Neural progenitor cell (in vitro differentiated cells): ENCODE results near the gene NANOGP8. TPM values are rescaled to one million over a fixed set of nuclear protein-coding genes. Genes with fewer than 3 reads are reported as not detected.
A peak's percentile ranks its signal among the peaks of the same experiment; 100 is the strongest.

Experiments
- DNase-seq: peaks from one replicate; pipeline ENCODE4 v3.0.0-alpha.2; 2016; ENCODE audit warnings: low spot score
- H2AFZ ChIP-seq: fragments of 200-600 bp; sonication (generic); replicated peaks from 2 replicates; pipeline ENCODE4 v1.6.1; 2016; ENCODE audit warnings: antibody characterized with exemption
- H3F3A ChIP-seq: fragments of 200-600 bp; sonication (generic); 2 replicates; pipeline ENCODE4 v1.6.1; 2016; ENCODE audit warnings: antibody characterized with exemption, low read depth
- H3K27ac ChIP-seq: fragments of 200-600 bp; sonication (generic); 2 replicates; pipeline ENCODE4 v1.5.1; 2016; ENCODE audit warnings: mild to moderate bottlenecking
- H3K27me3 ChIP-seq: fragments of 200-600 bp; sonication (generic); 2 replicates; pipeline ENCODE4 v1.6.1; 2016; ENCODE audit warnings: mild to moderate bottlenecking, moderate library complexity
- H3K36me3 ChIP-seq: fragments of 200-600 bp; sonication (generic); 2 replicates; pipeline ENCODE4 v1.5.1; 2016
- H3K4me1 ChIP-seq: fragments of 200-600 bp; sonication (generic); 2 replicates; pipeline ENCODE4 v1.6.1; 2016; ENCODE audit warnings: mixed run types
- H3K4me2 ChIP-seq: fragments of 200-600 bp; sonication (generic); 2 replicates; pipeline ENCODE4 v1.6.1; 2016
- H3K4me3 ChIP-seq: fragments of 200-600 bp; sonication (generic); 2 replicates; pipeline ENCODE4 v1.5.1; 2016
- H3K79me2 ChIP-seq: fragments of 200-600 bp; sonication (generic); 2 replicates; pipeline ENCODE4 v1.6.1; 2016; ENCODE audit warnings: low read depth
- H3K9ac ChIP-seq: fragments of 200-600 bp; sonication (generic); 2 replicates; pipeline ENCODE4 v1.6.1; 2016
- H3K9me3 ChIP-seq: fragments of 200-600 bp; sonication (generic); 2 replicates; pipeline ENCODE4 v1.5.1; 2016; ENCODE audit warnings: low read depth
- H4K20me1 ChIP-seq: fragments of 200-600 bp; sonication (generic); 2 replicates; pipeline ENCODE4 v1.6.1; 2016; ENCODE audit warnings: low read depth
- H3K27ac Mint-ChIP-seq: 3 replicates; pipeline ENCODE4 v1.8.0; 2021; ENCODE audit warnings: mixed read lengths
- H3K27me3 Mint-ChIP-seq: 2 replicates; pipeline ENCODE4 v1.8.0; 2022; ENCODE audit warnings: low read depth, mild to moderate bottlenecking, inconsistent platforms, moderate library complexity, mixed read lengths; ENCODE audit not compliant: insufficient read depth
- H3K36me3 Mint-ChIP-seq: 3 replicates; pipeline ENCODE4 v1.8.0; 2021; ENCODE audit warnings: mixed read lengths
- H3K4me1 Mint-ChIP-seq: 3 replicates; pipeline ENCODE4 v1.8.0; 2021; ENCODE audit warnings: mixed read lengths
- H3K4me3 Mint-ChIP-seq: 3 replicates; pipeline ENCODE4 v1.8.0; 2021; ENCODE audit warnings: mild to moderate bottlenecking, moderate library complexity, mixed read lengths
- H3K9me3 Mint-ChIP-seq: 3 replicates; pipeline ENCODE4 v1.8.0; 2020; ENCODE audit warnings: mixed read lengths
- EZH2 ChIP-seq: fragments of 200-600 bp; sonication (generic); IDR thresholded peaks from 2 replicates; pipeline ENCODE4 v1.6.1; 2017; ENCODE audit warnings: antibody characterized with exemption, mild to moderate bottlenecking, moderate library complexity
- EZH2phosphoT487 ChIP-seq: fragments of 200-600 bp; sonication (generic); IDR thresholded peaks from 2 replicates; pipeline ENCODE4 v1.6.1; 2017; ENCODE audit warnings: antibody characterized with exemption
- total RNA-seq: library from RNA; depleted of rRNA; stranded (reverse); fragments of >200 nt; gene quantifications from 2 replicates; pipeline ENCODE4 v1.2.3, GENCODE V29; 2015; ENCODE audit warnings: low replicate concordance
- TF ChIP-seq, protein P1 (sequence below): fragments of 200-600 bp; sonication (generic); IDR thresholded peaks from 2 replicates; pipeline ENCODE4 v1.5.1; 2017; ENCODE audit warnings: antibody characterized with exemption, mild to moderate bottlenecking

Gene NANOGP8
- total RNA-seq, 1 donor from 2014 or later, result not detected

- H3K4me3 Mint-ChIP-seq, result no peak overlapping the region
- Histone ChIP-seq H4K20me1 (no peaks in the 10 kb centered on the region), H2AFZ (no peak overlapping the region), H3K9ac (no peak overlapping the region), H3K4me2 (no peak overlapping the region), H3K36me3 (no peaks in the 10 kb centered on the region), H3K79me2 (no peaks in the 10 kb centered on the region), H3F3A (no peaks in the 10 kb centered on the region), H3K27ac (no peak overlapping the region), H3K4me1 (no peaks in the 10 kb centered on the region), H3K9me3 (no peaks in the 10 kb centered on the region), H3K27me3 (no peaks in the 10 kb centered on the region), H3K4me3 (no peak overlapping the region)
- H3K27ac Mint-ChIP-seq, result no peak overlapping the region
- no peaks in the 10 kb centered on the region for H3K27me3 Mint-ChIP-seq
- no peak for DNase-seq
- no peaks in the 10 kb centered on the region for H3K36me3 Mint-ChIP-seq
- no peaks in the 10 kb centered on the region for H3K4me1 Mint-ChIP-seq
- H3K9me3 Mint-ChIP-seq, result no peaks in the 10 kb centered on the region
- TF ChIP-seq EZH2 (no peak), EZH2phosphoT487 (no peak)
- TF ChIP-seq, protein P1, sequence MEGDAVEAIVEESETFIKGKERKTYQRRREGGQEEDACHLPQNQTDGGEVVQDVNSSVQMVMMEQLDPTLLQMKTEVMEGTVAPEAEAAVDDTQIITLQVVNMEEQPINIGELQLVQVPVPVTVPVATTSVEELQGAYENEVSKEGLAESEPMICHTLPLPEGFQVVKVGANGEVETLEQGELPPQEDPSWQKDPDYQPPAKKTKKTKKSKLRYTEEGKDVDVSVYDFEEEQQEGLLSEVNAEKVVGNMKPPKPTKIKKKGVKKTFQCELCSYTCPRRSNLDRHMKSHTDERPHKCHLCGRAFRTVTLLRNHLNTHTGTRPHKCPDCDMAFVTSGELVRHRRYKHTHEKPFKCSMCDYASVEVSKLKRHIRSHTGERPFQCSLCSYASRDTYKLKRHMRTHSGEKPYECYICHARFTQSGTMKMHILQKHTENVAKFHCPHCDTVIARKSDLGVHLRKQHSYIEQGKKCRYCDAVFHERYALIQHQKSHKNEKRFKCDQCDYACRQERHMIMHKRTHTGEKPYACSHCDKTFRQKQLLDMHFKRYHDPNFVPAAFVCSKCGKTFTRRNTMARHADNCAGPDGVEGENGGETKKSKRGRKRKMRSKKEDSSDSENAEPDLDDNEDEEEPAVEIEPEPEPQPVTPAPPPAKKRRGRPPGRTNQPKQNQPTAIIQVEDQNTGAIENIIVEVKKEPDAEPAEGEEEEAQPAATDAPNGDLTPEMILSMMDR, result no peak
Measured at GRCh38 chr15:35064576-35065190, 20.4 kb downstream of the NANOGP8 start.

- H4K20me1 ChIP-seq, result no peaks in the 10 kb centered on the region
- no peaks in the 10 kb centered on the region for H3K9me3 Mint-ChIP-seq
- H3K9ac ChIP-seq, result no peak overlapping the region
- no peaks in the 10 kb centered on the region for H3K27me3 Mint-ChIP-seq
- no peak overlapping the region for H3K27ac ChIP-seq
- H2AFZ ChIP-seq, result no peak overlapping the region
- no peak overlapping the region for H3K27ac Mint-ChIP-seq
- no peaks in the 10 kb centered on the region for H3K36me3 ChIP-seq
- no peaks in the 10 kb centered on the region for H3K79me2 ChIP-seq
- no peak overlapping the region for H3K4me2 ChIP-seq
- no peaks in the 10 kb centered on the region for H3K36me3 Mint-ChIP-seq
- H3F3A ChIP-seq, result no peaks in the 10 kb centered on the region
- DNase-seq, result no peak
- no peaks in the 10 kb centered on the region for H3K4me1 ChIP-seq
- H3K27me3 ChIP-seq, result no peaks in the 10 kb centered on the region
- peaks cover 2% of the 10 kb centered on the region for H3K4me1 Mint-ChIP-seq
- TF ChIP-seq EZH2phosphoT487, result no peak
- TF ChIP-seq, protein P1, result no peak
- no peak overlapping the region for H3K4me3 Mint-ChIP-seq
- no peak overlapping the region for H3K4me3 ChIP-seq
- H3K9me3 ChIP-seq, result no peaks in the 10 kb centered on the region
Measured at GRCh38 chr15:35062738-35063099, 22.4 kb downstream of the NANOGP8 start.

GRCh38 chr15:35061825-35062737 lies 23.0 kb downstream of the NANOGP8 start:
- no peaks in the 10 kb centered on the region for H4K20me1 ChIP-seq
- no peak overlapping the region for H3K4me3 Mint-ChIP-seq
- H3K4me1 ChIP-seq, result no peaks in the 10 kb centered on the region
- H3K36me3 Mint-ChIP-seq, result no peaks in the 10 kb centered on the region
- H2AFZ ChIP-seq, result peak overlapping the region; percentile 54
- no peak for DNase-seq
- H3K79me2 ChIP-seq, result no peaks in the 10 kb centered on the region
- no peaks in the 10 kb centered on the region for H3K27me3 ChIP-seq
- TF ChIP-seq EZH2, result no peak
- no peaks in the 10 kb centered on the region for H3K27me3 Mint-ChIP-seq
- H3K4me3 ChIP-seq, result no peak overlapping the region
- H3K36me3 ChIP-seq, result no peaks in the 10 kb centered on the region
- no peaks in the 10 kb centered on the region for H3F3A ChIP-seq
- H3K4me2 ChIP-seq, result peak overlapping the region; percentile 21
- no peak overlapping the region for H3K27ac ChIP-seq
- H3K9ac ChIP-seq, result no peak overlapping the region
- peaks cover 2% of the 10 kb centered on the region for H3K4me1 Mint-ChIP-seq
- no peaks in the 10 kb centered on the region for H3K9me3 ChIP-seq
- no peaks in the 10 kb centered on the region for H3K9me3 Mint-ChIP-seq
- H3K27ac Mint-ChIP-seq, result no peak overlapping the region
